GM12872 (cell line): ENCODE measurements around the gene CMSS1.

Source experiments
- CTCF ChIP-seq: IDR thresholded peaks from 3 replicates; pipeline ENCODE4 v1.5.1; 2011; ENCODE audit warnings: low read depth, mild to moderate bottlenecking, low read length, moderate library complexity; ENCODE audit not compliant: insufficient read depth

CMSS1 gene

GRCh38 chr3:100207886-100208285 lies 390.2 kb downstream of the CMSS1 start:
- TF ChIP-seq CTCF: no peak

- TF ChIP-seq CTCF: no peak
Measured at GRCh38 chr3:100209169-100209568, 391.5 kb downstream of the CMSS1 start.

GRCh38 chr3:100209948-100210771 lies 392.5 kb downstream of the CMSS1 start:
- TF ChIP-seq CTCF: no peak

GRCh38 chr3:100210772-100211135 lies 393.1 kb downstream of the CMSS1 start:
- no peak for TF ChIP-seq CTCF

GRCh38 chr3:100213891-100214573 lies 396.4 kb downstream of the CMSS1 start:
- TF ChIP-seq CTCF: no peak

- no peak for TF ChIP-seq CTCF
Measured at GRCh38 chr3:100214574-100214964, 396.9 kb downstream of the CMSS1 start.

- TF ChIP-seq CTCF: no peak
Measured at GRCh38 chr3:100216713-100217112, 399.1 kb downstream of the CMSS1 start.
